HCT116 (cell line): ENCODE results near the gene TMEM131. TPM values are rescaled to one million over a fixed set of nuclear protein-coding genes. Genes with fewer than 3 reads are reported as not detected.

Source experiments
- ATAC-seq: fragments of 200-7000 bp; cut with Tn5 transposase; 2 replicates; pipeline ENCODE4 v1.9.1; 2020; ENCODE audit warnings: mild to moderate bottlenecking, moderate library complexity
- BruUV-seq: library from RNA; stranded (reverse); fragments of 400-500 nt; replicated peaks from 2 replicates; lab custom pipeline; 2021; lab: Mats Ljungman, UMichigan
- CTCF ChIA-PET: fragments of 300-600 bp; sonication (Branson Sonifier 250); formaldehyde crosslinking; loops from one replicate; lab custom pipeline; 2021; ENCODE audit warnings: antibody characterized with exemption; lab: Charles Lee
- POLR2A ChIA-PET: fragments of 300-600, 350-600 bp; sonication (Branson Sonifier 250); formaldehyde crosslinking; loops from one replicate; lab custom pipeline; 2021; ENCODE audit warnings: antibody characterized with exemption; lab: Charles Lee
- RAD21 ChIA-PET, 2 experiments: fragments of 300-600 bp; sonication (Branson Sonifier 250); formaldehyde crosslinking; loops; one replicate each; lab custom pipeline; 2023; ENCODE audit warnings: low total read pairs in 2 of 2; ENCODE audit not compliant: uncharacterized antibody in 2 of 2, unreplicated experiment in 2 of 2, low non-redundant PET in 1 of 2; lab: Charles Lee
- DNase-seq: peaks from one replicate; pipeline ENCODE4 v3.0.0-alpha.2; 2010; ENCODE audit warnings: low read depth, low spot score
- H2AFZ ChIP-seq: fragments of 200-600 bp; shearing (Covaris generic), sonication (generic); 2 replicates; pipeline ENCODE4 v1.6.1; 2017; ENCODE audit warnings: low read depth, mixed run types, mixed read lengths, antibody characterized with exemption, low read length; ENCODE audit not compliant: poor library complexity, severe bottlenecking
- H3K27ac ChIP-seq: 2 replicates; pipeline ENCODE4 v1.5.1; 2012; ENCODE audit warnings: low read depth, low read length
- H3K27me3 ChIP-seq: fragments of 200-600 bp; sonication (generic); 2 replicates; pipeline ENCODE4 v1.6.1; 2016; ENCODE audit warnings: mixed run types, low read length, mixed read lengths; ENCODE audit not compliant: insufficient read depth
- H3K36me3 ChIP-seq, 2 experiments: fragments of 200-500 bp in 1 of 2; fragments of 200-600 bp in 1 of 2; sonication (Bioruptor generic) in 1 of 2; sonication (generic) in 1 of 2; 2 replicates each; pipeline versions ENCODE4 v1.5.1 to v1.6.1; 2014 to 2016; ENCODE audit warnings: low read length in 2 of 2, inconsistent platforms in 1 of 2, mixed read lengths in 1 of 2, mixed run types in 1 of 2; ENCODE audit not compliant: insufficient read depth in 2 of 2, control insufficient read depth in 1 of 2
- H3K4me1 ChIP-seq, 2 experiments: fragments of 200-600 bp in 1 of 2; sonication (generic) in 1 of 2; 2 replicates each; pipeline versions ENCODE4 v1.5.1 to v1.6.1; 2012 to 2017; ENCODE audit warnings: low read length in 2 of 2, inconsistent platforms in 1 of 2, mild to moderate bottlenecking in 1 of 2, mixed read lengths in 1 of 2, mixed run types in 1 of 2, moderate library complexity in 1 of 2; ENCODE audit not compliant: insufficient read depth in 2 of 2, control insufficient read depth in 1 of 2
- H3K4me2 ChIP-seq: fragments of 200-600 bp; sonication (generic); 2 replicates; pipeline ENCODE4 v1.6.1; 2017; ENCODE audit warnings: mixed run types, low read length, mixed read lengths
- H3K4me3 ChIP-seq, 2 experiments: fragments of 200-600 bp in 1 of 2; sonication (generic) in 1 of 2; replicated peaks in 1 of 2; 2 replicates each; pipeline ENCODE4 v1.5.1; 2011 to 2016; ENCODE audit warnings: low read length in 2 of 2, control low read depth in 1 of 2, low read depth in 1 of 2, mild to moderate bottlenecking in 1 of 2, mixed read lengths in 1 of 2, mixed run types in 1 of 2
- H3K79me2 ChIP-seq: fragments of 200-600 bp; sonication (generic); 2 replicates; pipeline ENCODE4 v1.6.1; 2017; ENCODE audit warnings: mild to moderate bottlenecking, mixed run types, low read length, moderate library complexity, mixed read lengths; ENCODE audit not compliant: insufficient read depth
- H3K9ac ChIP-seq: fragments of 200-600 bp; sonication (generic); 2 replicates; pipeline ENCODE4 v1.6.1; 2016; ENCODE audit warnings: low read length, mixed read lengths
- H3K9me2 ChIP-seq: fragments of 200-600 bp; sonication (generic), shearing (Covaris generic); 2 replicates; pipeline ENCODE4 v1.6.1; 2017; ENCODE audit warnings: mixed run types, mild to moderate bottlenecking, moderate library complexity; ENCODE audit not compliant: insufficient read depth
- H3K9me3 ChIP-seq, 2 experiments: fragments of 200-500 bp in 1 of 2; fragments of 200-600 bp in 1 of 2; sonication (Bioruptor generic) in 1 of 2; sonication (generic) in 1 of 2; 2 replicates each; pipeline ENCODE4 v1.6.1; 2014 to 2017; ENCODE audit warnings: low read length in 2 of 2, mixed read lengths in 2 of 2, inconsistent platforms in 1 of 2, low read depth in 1 of 2, mild to moderate bottlenecking in 1 of 2, mixed run types in 1 of 2, moderate library complexity in 1 of 2; ENCODE audit not compliant: control insufficient read depth in 1 of 2, insufficient read depth in 1 of 2
- H4K20me1 ChIP-seq: fragments of 200-600 bp; sonication (generic), shearing (Covaris generic); 2 replicates; pipeline ENCODE4 v1.6.1; 2017; ENCODE audit warnings: mixed run types, mild to moderate bottlenecking, moderate library complexity; ENCODE audit not compliant: insufficient read depth
- ATF3 ChIP-seq: IDR thresholded peaks from 2 replicates; pipeline ENCODE4 v1.6.1; 2012
- CBX3 ChIP-seq: IDR thresholded peaks from 2 replicates; pipeline ENCODE4 v1.6.1; 2012; ENCODE audit warnings: low read depth
- CEBPB ChIP-seq: IDR thresholded peaks from 2 replicates; pipeline ENCODE4 v1.6.1; 2012; ENCODE audit warnings: low read depth
- CTCF ChIP-seq, 3 experiments: fragments of 200-600 bp in 1 of 3; sonication (generic) in 1 of 3; IDR thresholded peaks in 2 of 3; conservative IDR thresholded peaks in 1 of 3; 2 replicates each; pipeline ENCODE4 v1.5.1; 2012 to 2017; ENCODE audit warnings: low read depth in 2 of 3, low read length in 2 of 3, antibody characterized with exemption in 1 of 3, borderline replicate concordance in 1 of 3, control low read depth in 1 of 3, mild to moderate bottlenecking in 1 of 3, mixed read lengths in 1 of 3, mixed run types in 1 of 3, moderate library complexity in 1 of 3; ENCODE audit not compliant: insufficient read depth in 1 of 3
- EGR1 ChIP-seq: IDR thresholded peaks from 2 replicates; pipeline ENCODE4 v1.6.1; 2012; ENCODE audit warnings: low read depth
- ELF1 ChIP-seq: IDR thresholded peaks from 2 replicates; pipeline ENCODE4 v1.6.1; 2012; ENCODE audit warnings: low read depth, borderline replicate concordance
- EZH2 ChIP-seq: fragments of 200-600 bp; sonication (generic); IDR thresholded peaks from 2 replicates; pipeline ENCODE4 v1.6.1; 2017; ENCODE audit warnings: antibody characterized with exemption, mixed run types
- FOSL1 ChIP-seq: IDR thresholded peaks from 2 replicates; pipeline ENCODE4 v1.6.1; 2012; ENCODE audit warnings: low read depth
- JUND ChIP-seq: IDR thresholded peaks from 2 replicates; pipeline ENCODE4 v1.6.1; 2012
- MAX ChIP-seq: IDR thresholded peaks from 2 replicates; pipeline ENCODE4 v1.6.1; 2012
- POLR2A ChIP-seq: IDR thresholded peaks from 2 replicates; pipeline ENCODE4 v1.7.0; 2011; ENCODE audit warnings: borderline replicate concordance; ENCODE audit not compliant: insufficient read depth, insufficient read length; ENCODE audit errors: extremely low read depth
- POLR2AphosphoS5 ChIP-seq: IDR thresholded peaks from 2 replicates; pipeline ENCODE4 v1.6.1; 2011; ENCODE audit warnings: mild to moderate bottlenecking, low read depth, low read length, moderate library complexity
- RAD21 ChIP-seq: IDR thresholded peaks from 2 replicates; pipeline ENCODE4 v1.6.1; 2012; ENCODE audit warnings: low read depth, mild to moderate bottlenecking
- SIN3A ChIP-seq: IDR thresholded peaks from 2 replicates; pipeline ENCODE4 v1.6.1; 2012; ENCODE audit warnings: low read depth
- SP1 ChIP-seq: IDR thresholded peaks from 2 replicates; pipeline ENCODE4 v1.6.1; 2012; ENCODE audit warnings: low read depth
- YY1 ChIP-seq: IDR thresholded peaks from 2 replicates; pipeline ENCODE4 v1.6.1; 2011; ENCODE audit warnings: low read length, low read depth, moderate library complexity, mild to moderate bottlenecking; ENCODE audit not compliant: insufficient replicate concordance; ENCODE audit errors: extremely low read depth
- ZBTB33 ChIP-seq: IDR thresholded peaks from 2 replicates; pipeline ENCODE4 v1.6.1; 2011; ENCODE audit warnings: mild to moderate bottlenecking, low read length, moderate library complexity; ENCODE audit not compliant: insufficient replicate concordance; ENCODE audit errors: extremely low read depth
- ZFX ChIP-seq: fragments of 450-650 bp; IDR thresholded peaks from 2 replicates; pipeline ENCODE4 v1.6.1; 2017
- intact Hi-C: fragments of 100-400 bp; cut with micrococcal nuclease; formaldehyde crosslinking; loops from 2 replicates; pipeline ENCODE4 v1.10.0; 2022
- total RNA-seq: library from RNA; stranded (reverse); gene quantifications from one replicate; pipeline ENCODE4 v1.2.1, GENCODE V29; 2021; ENCODE audit not compliant: unreplicated experiment

The TMEM131 gene
- total RNA-seq, 1 experiment from 2014 or later = 51.5 TPM

GRCh38 chr2:97961534-97961933 lies 34.2 kb downstream of the TMEM131 start:
- DNase-seq = no peak
- intact Hi-C loops = no loop called here
- H2AFZ ChIP-seq = no peak overlapping the region
- RAD21 ChIA-PET = no interaction called here
- H3K79me2 ChIP-seq = peaks cover 99% of the 10 kb centered on the region
- CTCF ChIA-PET = no interaction called here
- H3K9me2 ChIP-seq = no peaks in the 10 kb centered on the region
- no peak for TF ChIP-seq ATF3
- no peak for TF ChIP-seq RAD21
- TF ChIP-seq FOSL1 = no peak
- TF ChIP-seq POLR2AphosphoS5 = no peak
- TF ChIP-seq MAX = no peak
- no peak for TF ChIP-seq JUND
- no peak for TF ChIP-seq SP1
- TF ChIP-seq EZH2 = no peak
- no peak overlapping the region for H3K27ac ChIP-seq
- no peak for ATAC-seq
- H3K27me3 ChIP-seq = no peaks in the 10 kb centered on the region
- no peaks in the 10 kb centered on the region for H3K9me3 ChIP-seq
- POLR2A ChIA-PET = no interaction called here
- H3K4me1 ChIP-seq = peaks cover 0 to 10% of the 10 kb centered on the region in 2 experiments; a peak in 2 of 4 replicates
- no peak overlapping the region for H3K9ac ChIP-seq
- no peaks in the 10 kb centered on the region for H3K36me3 ChIP-seq
- 0 out of 2 replicates have a peak, but pooled peaks cover 5% of the 10 kb centered on the region for H4K20me1 ChIP-seq
- no peak overlapping the region for H3K4me3 ChIP-seq
- H3K4me2 ChIP-seq = no peak overlapping the region
- BruUV-seq = no TSS peak

GRCh38 chr2:97958184-97958583 lies 37.6 kb downstream of the TMEM131 start:
- no peaks in the 10 kb centered on the region for H3K36me3 ChIP-seq
- POLR2A ChIA-PET = no interaction called here
- no peak for TF ChIP-seq EGR1
- TF ChIP-seq CTCF (IDR thresholded peaks at IDR 0.05 in 2 of 3, conservative IDR thresholded peaks at IDR 0.05 in 1 of 3; ENCODE audit: borderline replicate concordance in 1 of 3, insufficient read depth in 1 of 3, low read depth in 2 of 3, low read length in 2 of 3) = no peak
- TF ChIP-seq POLR2A = no peak
- TF ChIP-seq CEBPB = no peak
- no peak for TF ChIP-seq CBX3
- no peak for TF ChIP-seq ELF1
- no peak for TF ChIP-seq YY1
- no peak for TF ChIP-seq MAX
- no peak for TF ChIP-seq ZBTB33
- TF ChIP-seq ZFX = no peak
- TF ChIP-seq ATF3 = no peak
- no peak for TF ChIP-seq SIN3A
- no peak for TF ChIP-seq EZH2

More at GRCh38 chr2:97958184-97958583, 37.6 kb downstream of the TMEM131 start:
- BruUV-seq = no TSS peak
- ChIA-PET CTCF (no interaction called here), RAD21 (no interaction called here)
- Histone ChIP-seq H3K9me3 (no peaks in the 10 kb centered on the region), H3K4me1 (0 out of 4 replicates have a peak, but pooled peaks cover 0 to 8% of the 10 kb centered on the region in 2 experiments), H3K4me2 (no peak overlapping the region), H4K20me1 (peaks cover 10% of the 10 kb centered on the region; the same call in 1 of the 2 replicates), H3K79me2 (peaks cover 98% of the 10 kb centered on the region), H3K27ac (no peak overlapping the region), H3K9me2 (no peaks in the 10 kb centered on the region), H3K4me3 (no peak overlapping the region), H2AFZ (no peak overlapping the region), H3K27me3 (no peaks in the 10 kb centered on the region), H3K9ac (no peak overlapping the region)
- no peak for ATAC-seq
- intact Hi-C loops = no loop called here
- no peak for DNase-seq
